Brain microvascular endothelial cell (primary cell): ENCODE data around the gene AMH.

ENCODE experiments used
- DNase-seq: peaks from one replicate; pipeline ENCODE4 v3.0.0-alpha.2; 2020
- H3K27ac ChIP-seq: fragments of 250-450 bp; sonication (Bioruptor Pico); 2 replicates; pipeline ENCODE4 v1.5.1; 2020; ENCODE audit warnings: mild to moderate bottlenecking, moderate library complexity
- H3K27me3 ChIP-seq: fragments of 250-450 bp; sonication (Bioruptor Pico); replicated peaks from 2 replicates; pipeline ENCODE4 v1.5.1; 2020; ENCODE audit warnings: mild to moderate bottlenecking
- H3K36me3 ChIP-seq: fragments of 250-450 bp; sonication (Bioruptor Pico); replicated peaks from 2 replicates; pipeline ENCODE4 v1.5.1; 2020; ENCODE audit warnings: mild to moderate bottlenecking
- H3K4me3 ChIP-seq: 2 replicates; pipeline ENCODE4 v1.5.1; 2011; ENCODE audit warnings: low read depth, mild to moderate bottlenecking, control low read depth, low read length, moderate library complexity
- CTCF ChIP-seq: IDR thresholded peaks from 2 replicates; pipeline ENCODE4 v1.5.1; 2011; ENCODE audit warnings: low read depth, mild to moderate bottlenecking, moderate library complexity, low read length, control low read depth, inconsistent platforms; ENCODE audit errors: missing control alignments
- in situ Hi-C: cut with HindIII; loops from 2 replicates; pipeline ENCODE4 v1.10.0; 2017; ENCODE audit warnings: low sequenced_read_pairs, low pct_ligation_motif_present

The AMH gene

GRCh38 chr19:2230807-2231533, 18.2 kb upstream of the AMH start:
- in situ Hi-C loops: no loop called here
- Histone ChIP-seq H3K36me3 (peaks cover 62% of the 10 kb centered on the region), H3K27me3 (no peaks in the 10 kb centered on the region), H3K4me3 (no peak overlapping the region), H3K27ac (no peak overlapping the region)
- DNase-seq: no peak
- no peak for TF ChIP-seq CTCF

- no peak for DNase-seq
- in situ Hi-C loops: no loop called here
- TF ChIP-seq CTCF: peak; percentile 25
- Histone ChIP-seq H3K36me3 (peaks cover 55% of the 10 kb centered on the region), H3K4me3 (no peak overlapping the region), H3K27me3 (no peaks in the 10 kb centered on the region), H3K27ac (no peak overlapping the region)
Observed at GRCh38 chr19:2231621-2232221, 17.4 kb upstream of the AMH start.

GRCh38 chr19:2232286-2233151, 16.6 kb upstream of the AMH start:
- in situ Hi-C loops: no loop called here
- Histone ChIP-seq H3K4me3 (no peak overlapping the region), H3K36me3 (peaks cover 52% of the 10 kb centered on the region), H3K27me3 (no peaks in the 10 kb centered on the region), H3K27ac (no peak overlapping the region)
- DNase-seq: no peak
- peak; percentile 29 for TF ChIP-seq CTCF

- H3K27ac ChIP-seq: no peak overlapping the region
- no peaks in the 10 kb centered on the region for H3K27me3 ChIP-seq
- no peak overlapping the region for H3K4me3 ChIP-seq
- TF ChIP-seq CTCF: no peak
- in situ Hi-C loops: no loop called here
- no peak for DNase-seq
- H3K36me3 ChIP-seq: peaks cover 43% of the 10 kb centered on the region
Observed at GRCh38 chr19:2233601-2234280, 15.4 kb upstream of the AMH start.

GRCh38 chr19:2234996-2235380, 14.1 kb upstream of the AMH start:
- Histone ChIP-seq H3K4me3 (peak overlapping the region; percentile 81), H3K27ac (no peak overlapping the region), H3K27me3 (no peaks in the 10 kb centered on the region), H3K36me3 (peaks cover 31% of the 10 kb centered on the region)
- in situ Hi-C loops: loop anchor here (5.0 kb wide), 1 partner anchor 92 kb away; the partner anchor contains the start of genes LSM7 and SPPL2B
- TF ChIP-seq CTCF: no peak
- no peak for DNase-seq
